Neural crest cell (in vitro differentiated cells): Measurements from ENCODE around the gene SRSF9. TPM values are rescaled to one million over a fixed set of nuclear protein-coding genes. Genes with fewer than 3 reads are reported as not detected.

Experiments
- DNase-seq: peaks from one replicate; pipeline ENCODE4 v3.0.0; 2021; ENCODE audit warnings: low read depth, mixed read lengths, low spot score
- H3K27ac Mint-ChIP-seq: one replicate; pipeline ENCODE4 v1.8.0; 2021; ENCODE audit warnings: mild to moderate bottlenecking, mixed read lengths; ENCODE audit not compliant: unreplicated experiment
- H3K27me3 Mint-ChIP-seq: 2 replicates; pipeline ENCODE4 v1.8.0; 2021; ENCODE audit warnings: low read depth, mild to moderate bottlenecking, mixed read lengths
- H3K36me3 Mint-ChIP-seq: 2 replicates; pipeline ENCODE4 v1.8.0; 2021; ENCODE audit warnings: low read depth, mild to moderate bottlenecking, mixed read lengths
- H3K4me1 Mint-ChIP-seq: 2 replicates; pipeline ENCODE4 v1.8.0; 2021; ENCODE audit warnings: mixed read lengths
- H3K4me3 Mint-ChIP-seq: one replicate; pipeline ENCODE4 v1.8.0; 2021; ENCODE audit warnings: mild to moderate bottlenecking, mixed read lengths
- H3K9me3 Mint-ChIP-seq: 2 replicates; pipeline ENCODE4 v1.8.0; 2021; ENCODE audit warnings: mixed read lengths
- total RNA-seq: library from RNA; stranded (reverse); gene quantifications from 2 replicates; pipeline ENCODE4 v1.2.1, GENCODE V29; 2021
- TF ChIP-seq, protein P1 (sequence below): fragments of 200-600 bp; sonication (generic); conservative IDR thresholded peaks from 2 replicates; pipeline ENCODE4 v1.5.0; 2021; ENCODE audit warnings: antibody characterized with exemption, mild to moderate bottlenecking

The SRSF9 gene
- total RNA-seq, 1 donor from 2014 or later: 361 TPM

DNA sequence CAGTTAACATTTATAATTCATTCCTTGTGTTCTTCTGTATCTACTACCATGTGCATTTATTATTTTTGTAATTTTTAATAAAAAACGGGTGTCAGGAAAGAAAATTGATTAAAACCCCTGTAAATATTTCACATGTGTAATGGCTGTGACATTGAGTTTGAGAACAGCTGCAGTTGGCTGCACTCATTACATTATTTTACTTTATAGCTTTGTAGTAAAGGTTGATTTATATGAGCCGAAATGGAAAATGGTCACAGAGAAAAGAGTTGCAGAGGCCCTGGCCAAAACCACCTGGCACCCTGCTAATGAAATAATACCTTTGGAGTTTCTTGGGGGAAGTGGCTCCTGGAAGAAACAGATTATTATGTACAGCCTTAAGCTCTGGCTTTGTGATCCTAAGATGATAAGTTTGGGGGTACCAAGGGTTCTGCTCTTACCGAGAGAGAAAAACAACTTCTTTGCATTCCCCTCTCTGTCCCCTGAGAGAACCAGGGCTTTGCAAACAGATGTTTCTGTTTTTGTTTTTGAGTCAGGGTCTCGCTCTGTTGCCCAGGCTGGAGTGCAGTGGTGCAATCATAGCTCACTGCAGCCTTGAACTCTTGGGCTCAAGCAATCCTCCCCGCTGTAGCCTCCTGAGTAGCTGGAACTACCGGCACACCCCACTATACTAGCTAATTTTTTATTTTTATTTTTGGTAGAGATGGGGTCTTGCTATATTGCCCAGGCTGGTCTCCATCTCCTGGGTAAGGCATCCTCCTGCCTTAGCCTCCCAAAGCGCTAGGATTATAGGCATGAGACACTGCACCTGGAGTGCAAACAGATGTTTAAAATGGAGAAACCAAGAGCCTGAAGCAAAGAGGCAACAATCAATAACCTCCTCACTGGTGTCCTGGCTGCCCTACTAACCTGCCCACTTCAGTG lies 16.7 kb upstream of the SRSF9 start:
- Mint-ChIP-seq H3K27me3 (no peaks in the 10 kb centered on the region), H3K27ac (no peak overlapping the region), H3K4me3 (no peak overlapping the region), H3K9me3 (no peaks in the 10 kb centered on the region), H3K4me1 (peaks cover 16% of the 10 kb centered on the region), H3K36me3 (peaks cover 7% of the 10 kb centered on the region)
- TF ChIP-seq, protein P1, sequence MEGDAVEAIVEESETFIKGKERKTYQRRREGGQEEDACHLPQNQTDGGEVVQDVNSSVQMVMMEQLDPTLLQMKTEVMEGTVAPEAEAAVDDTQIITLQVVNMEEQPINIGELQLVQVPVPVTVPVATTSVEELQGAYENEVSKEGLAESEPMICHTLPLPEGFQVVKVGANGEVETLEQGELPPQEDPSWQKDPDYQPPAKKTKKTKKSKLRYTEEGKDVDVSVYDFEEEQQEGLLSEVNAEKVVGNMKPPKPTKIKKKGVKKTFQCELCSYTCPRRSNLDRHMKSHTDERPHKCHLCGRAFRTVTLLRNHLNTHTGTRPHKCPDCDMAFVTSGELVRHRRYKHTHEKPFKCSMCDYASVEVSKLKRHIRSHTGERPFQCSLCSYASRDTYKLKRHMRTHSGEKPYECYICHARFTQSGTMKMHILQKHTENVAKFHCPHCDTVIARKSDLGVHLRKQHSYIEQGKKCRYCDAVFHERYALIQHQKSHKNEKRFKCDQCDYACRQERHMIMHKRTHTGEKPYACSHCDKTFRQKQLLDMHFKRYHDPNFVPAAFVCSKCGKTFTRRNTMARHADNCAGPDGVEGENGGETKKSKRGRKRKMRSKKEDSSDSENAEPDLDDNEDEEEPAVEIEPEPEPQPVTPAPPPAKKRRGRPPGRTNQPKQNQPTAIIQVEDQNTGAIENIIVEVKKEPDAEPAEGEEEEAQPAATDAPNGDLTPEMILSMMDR: no peak
- no peak for DNase-seq

DNA sequence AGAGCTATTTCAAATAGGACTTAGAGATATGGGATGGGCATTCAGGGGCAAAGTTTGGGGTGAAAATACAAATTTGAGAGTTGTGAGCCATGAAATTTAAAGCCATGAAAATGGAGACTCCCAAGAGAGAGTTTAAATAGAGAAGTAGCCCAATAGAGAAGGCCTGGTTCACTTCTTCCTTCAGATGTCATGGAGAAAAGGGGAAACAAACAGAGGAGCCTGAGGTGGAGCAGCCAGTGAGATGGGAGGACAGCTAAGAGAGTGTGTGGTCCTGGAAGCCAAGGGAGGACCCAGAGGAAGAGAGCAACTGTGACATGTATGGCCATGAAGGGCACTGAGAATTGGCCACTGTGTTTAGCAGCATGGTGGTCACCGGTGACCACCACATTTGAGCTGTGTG lies 14.1 kb upstream of the SRSF9 start:
- H3K27ac Mint-ChIP-seq: no peak overlapping the region
- H3K36me3 Mint-ChIP-seq: peaks cover 3% of the 10 kb centered on the region
- TF ChIP-seq, protein P1: no peak
- H3K27me3 Mint-ChIP-seq: no peaks in the 10 kb centered on the region
- peaks cover 29% of the 10 kb centered on the region for H3K4me1 Mint-ChIP-seq
- H3K9me3 Mint-ChIP-seq: no peaks in the 10 kb centered on the region
- H3K4me3 Mint-ChIP-seq: no peak overlapping the region
- DNase-seq: no peak

- no peak overlapping the region for H3K27ac Mint-ChIP-seq
- H3K4me1 Mint-ChIP-seq: peaks cover 21% of the 10 kb centered on the region
- H3K27me3 Mint-ChIP-seq: no peaks in the 10 kb centered on the region
- no peak for DNase-seq
- no peaks in the 10 kb centered on the region for H3K36me3 Mint-ChIP-seq
- TF ChIP-seq, protein P1: no peak
- H3K9me3 Mint-ChIP-seq: no peaks in the 10 kb centered on the region
- H3K4me3 Mint-ChIP-seq: no peak overlapping the region
Observed at GRCh38 chr12:120481022-120481767, 11.6 kb upstream of the SRSF9 start.

DNA sequence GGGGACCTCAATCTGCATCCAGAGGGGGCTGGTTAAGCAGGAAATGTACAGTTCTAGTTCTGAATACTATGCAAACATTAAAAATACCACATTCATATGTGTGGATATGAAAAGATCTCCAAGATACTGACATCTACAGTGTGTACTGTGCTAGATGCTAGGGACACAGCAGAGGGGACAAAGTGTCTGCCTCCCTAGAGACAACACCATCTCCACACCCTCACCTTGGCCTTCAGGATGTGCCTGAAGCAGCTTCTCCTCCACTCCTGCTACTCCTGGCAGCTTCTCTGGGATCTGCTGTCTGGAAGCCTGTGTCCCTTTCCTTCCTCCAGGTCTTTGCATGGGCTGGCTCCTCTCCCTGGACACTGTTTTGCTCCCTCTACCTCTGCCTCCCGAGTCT lies 10.7 kb upstream of the SRSF9 start:
- Mint-ChIP-seq H3K9me3 (no peaks in the 10 kb centered on the region), H3K27ac (peak overlapping the region; percentile 38), H3K36me3 (no peaks in the 10 kb centered on the region), H3K4me1 (peaks cover 27% of the 10 kb centered on the region), H3K4me3 (no peak overlapping the region), H3K27me3 (no peaks in the 10 kb centered on the region)
- no peak for DNase-seq
- TF ChIP-seq, protein P1: no peak

- H3K27ac Mint-ChIP-seq: no peak overlapping the region
- no peaks in the 10 kb centered on the region for H3K9me3 Mint-ChIP-seq
- peaks cover 32% of the 10 kb centered on the region for H3K4me1 Mint-ChIP-seq
- H3K27me3 Mint-ChIP-seq: no peaks in the 10 kb centered on the region
- no peaks in the 10 kb centered on the region for H3K36me3 Mint-ChIP-seq
- no peak for DNase-seq
- TF ChIP-seq, protein P1: no peak
- H3K4me3 Mint-ChIP-seq: peak overlapping the region; percentile 29
Observed at GRCh38 chr12:120479458-120479857, 9.9 kb upstream of the SRSF9 start.
